ENCODE measurements around the gene LRBA.
"Not testable (repeated sequence)": the region's sequence is repeated elsewhere in the genome, so short reads cannot be mapped to it uniquely, and the experiment has no call there.

Gene LRBA

DNA sequence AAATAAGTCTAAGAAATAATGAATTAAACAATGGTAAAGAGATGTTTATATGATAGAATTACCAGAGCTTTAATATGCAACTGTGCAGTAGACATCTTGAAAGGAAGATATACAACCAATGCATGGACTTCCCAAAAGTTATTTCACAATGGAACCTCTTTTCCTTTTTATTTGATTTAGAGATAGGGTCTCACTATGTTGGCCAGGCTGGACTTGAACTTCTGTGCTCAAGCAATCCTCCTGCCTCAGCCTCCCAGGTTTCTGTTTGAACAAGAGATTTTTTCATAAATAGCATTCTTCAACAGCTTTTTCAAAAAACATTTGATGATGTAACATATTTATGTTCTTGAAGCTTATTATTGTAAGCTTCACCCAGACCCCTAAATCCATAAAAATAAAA is 72.0 kb downstream of the LRBA start:
- no peak for DNase-seq (ENCODE audit: low spot score)

DNA sequence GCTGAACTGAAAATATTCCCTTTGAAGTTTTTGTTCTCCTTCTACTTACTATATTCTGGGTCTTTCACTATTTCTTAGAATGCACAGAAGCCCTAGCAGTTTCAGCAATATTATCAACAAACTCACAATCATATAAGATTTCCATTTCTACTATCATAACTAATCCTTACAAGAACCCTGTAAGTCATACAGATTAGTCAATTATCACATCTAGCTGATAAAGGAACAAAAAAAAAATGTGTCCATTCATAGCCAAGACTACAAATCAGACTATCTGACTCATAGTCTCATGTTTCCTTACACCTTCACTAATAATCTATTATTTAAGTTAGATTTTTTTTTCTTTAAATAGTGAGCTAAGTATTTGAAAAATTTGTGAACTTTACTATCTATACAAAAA is 72.5 kb downstream of the LRBA start:
- no peak for DNase-seq (ENCODE audit: low spot score)

DNA sequence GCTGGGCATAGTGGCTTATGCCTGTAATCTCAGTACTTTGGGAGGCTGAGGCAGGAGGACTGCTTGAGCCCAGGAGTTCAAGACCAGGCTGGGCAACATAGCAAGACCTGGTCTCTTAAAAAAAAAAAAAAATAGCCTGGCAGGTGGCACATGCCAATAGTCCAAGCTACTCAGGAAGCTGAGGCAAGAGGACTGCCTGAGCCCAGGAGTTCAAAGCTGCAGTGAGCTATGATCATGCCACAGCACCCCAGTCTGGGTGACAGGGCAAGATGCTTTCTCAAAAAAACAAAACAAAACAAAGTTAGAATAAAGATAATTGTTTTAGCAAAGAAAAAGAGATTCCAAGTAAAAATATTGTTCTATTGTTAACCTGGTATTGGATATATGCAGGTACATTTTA is 75.0 kb downstream of the LRBA start:
- DNase-seq (ENCODE audit: low spot score) = no peak

DNA sequence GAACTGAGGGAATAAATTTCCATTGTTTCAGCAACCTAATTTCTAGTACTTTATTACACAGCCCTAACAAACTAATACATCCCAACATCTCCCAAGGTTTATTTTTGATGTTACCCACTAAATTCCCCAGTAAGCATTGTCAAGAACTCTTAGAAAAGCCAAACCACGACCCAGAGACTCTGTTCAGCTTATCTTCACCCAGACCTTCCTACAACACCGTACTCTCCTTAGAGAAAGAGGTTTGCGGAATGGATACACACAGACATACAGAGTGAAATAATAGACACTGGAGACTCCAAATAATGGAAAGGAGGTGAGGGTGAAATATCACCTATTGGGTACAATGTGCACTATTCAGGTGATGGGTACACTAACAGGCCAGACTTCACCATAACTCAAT is 75.6 kb downstream of the LRBA start:
- DNase-seq (ENCODE audit: low spot score) = no peak

DNA sequence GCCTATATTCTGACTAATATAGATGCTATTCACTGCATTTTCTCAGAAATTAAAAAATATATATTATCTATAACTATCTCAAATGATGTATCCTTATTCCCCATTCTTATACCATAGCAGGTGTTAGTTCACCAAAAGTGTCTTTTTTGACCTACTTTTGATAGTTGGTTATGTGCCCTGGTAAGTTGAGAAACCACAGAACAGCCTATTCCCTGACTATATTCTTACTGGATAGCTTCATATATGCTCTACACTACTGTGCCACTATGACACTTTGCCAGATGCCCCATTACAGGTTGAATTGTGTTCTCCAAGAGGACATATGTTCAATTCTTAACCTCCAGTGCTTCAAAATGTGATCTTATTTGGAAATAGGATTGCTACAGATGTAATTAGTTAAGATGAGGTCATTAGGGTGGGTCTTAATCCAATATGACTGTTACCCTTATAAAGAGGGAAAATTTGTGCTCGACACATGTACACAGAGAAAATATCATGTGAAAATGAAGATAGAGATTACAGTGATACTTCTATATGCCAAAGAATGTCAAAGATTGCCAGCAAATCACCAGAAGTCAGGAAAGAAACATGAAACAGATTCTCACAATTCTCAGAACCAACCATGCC is 76.1 kb downstream of the LRBA start:
- no peak for DNase-seq (ENCODE audit: low spot score)

DNA sequence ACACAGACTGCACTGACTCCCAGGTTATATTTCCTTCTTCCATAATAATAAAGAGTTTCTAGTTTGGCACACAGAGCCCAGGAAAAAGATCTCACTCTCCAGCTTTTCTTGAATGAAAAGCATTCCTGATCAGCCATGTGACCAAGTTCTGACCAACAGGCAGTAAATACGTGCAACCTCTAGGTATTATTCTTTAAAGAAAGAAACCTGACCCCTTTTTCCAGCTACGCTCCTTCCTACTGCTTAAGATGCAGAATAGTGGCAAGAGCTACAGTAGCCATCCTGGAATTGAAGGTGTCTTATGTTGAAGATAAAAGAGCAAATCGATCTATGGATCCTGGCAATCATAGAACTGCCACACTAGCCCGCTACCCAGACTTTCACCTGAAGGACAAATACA is 76.7 kb downstream of the LRBA start:
- DNase-seq (ENCODE audit: low spot score) = no peak

DNA sequence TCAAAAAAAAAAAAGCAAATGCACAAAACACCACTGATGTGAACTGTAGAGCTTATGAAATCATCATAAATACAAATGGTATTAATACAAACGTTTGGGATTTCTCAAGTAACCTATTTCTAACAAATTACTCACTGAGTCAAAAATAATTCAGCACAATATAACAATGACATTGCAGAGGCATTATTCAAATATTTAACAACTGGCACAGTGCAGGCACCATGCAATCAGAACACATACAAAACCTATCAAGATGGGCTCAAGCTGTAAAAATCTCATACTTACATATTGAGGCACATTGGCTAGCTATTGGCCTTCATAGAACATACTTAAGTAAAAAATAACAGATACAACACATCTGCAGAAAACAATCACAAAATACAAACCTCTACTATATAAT is 81.1 kb downstream of the LRBA start:
- no peak for DNase-seq (ENCODE audit: low spot score)

DNA sequence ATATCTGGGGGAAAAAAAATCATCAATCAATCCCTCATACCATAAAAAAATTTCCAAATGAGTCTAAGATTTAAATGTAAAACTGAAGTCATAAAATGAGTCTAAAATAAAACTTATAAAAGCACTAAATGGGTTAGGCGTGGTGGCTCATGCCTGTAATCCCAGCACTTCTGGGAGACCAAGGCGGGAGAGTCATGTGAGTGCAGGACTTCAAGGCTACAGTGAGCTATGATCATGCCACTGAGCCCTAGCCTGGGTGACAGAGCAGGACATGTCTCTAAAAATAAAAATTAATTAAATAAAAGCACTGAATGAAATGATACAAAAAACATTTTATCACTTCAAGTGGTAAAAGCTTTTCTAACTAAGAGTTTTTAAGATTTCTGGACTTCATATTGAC is 83.3 kb downstream of the LRBA start:
- no peak for DNase-seq (ENCODE audit: low spot score)

DNA sequence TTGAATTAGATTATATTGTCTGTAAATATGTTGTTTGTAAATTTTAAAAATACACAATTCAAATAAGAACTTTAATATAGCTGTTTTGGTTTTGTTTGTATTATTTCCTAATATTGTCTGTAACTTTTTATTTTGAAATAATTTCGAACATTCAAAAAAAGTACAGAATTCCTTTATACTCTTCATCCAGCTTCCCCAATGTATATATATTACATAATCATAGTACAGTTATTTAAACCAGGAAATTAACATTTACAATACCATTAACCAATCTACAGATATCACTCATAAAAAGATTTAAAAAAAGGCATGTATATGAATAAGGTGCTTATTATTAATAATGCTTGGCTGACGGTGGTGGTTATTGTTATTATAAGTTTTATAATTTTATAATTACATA is 84.1 kb downstream of the LRBA start:
- DNase-seq (ENCODE audit: low spot score) = no peak

DNA sequence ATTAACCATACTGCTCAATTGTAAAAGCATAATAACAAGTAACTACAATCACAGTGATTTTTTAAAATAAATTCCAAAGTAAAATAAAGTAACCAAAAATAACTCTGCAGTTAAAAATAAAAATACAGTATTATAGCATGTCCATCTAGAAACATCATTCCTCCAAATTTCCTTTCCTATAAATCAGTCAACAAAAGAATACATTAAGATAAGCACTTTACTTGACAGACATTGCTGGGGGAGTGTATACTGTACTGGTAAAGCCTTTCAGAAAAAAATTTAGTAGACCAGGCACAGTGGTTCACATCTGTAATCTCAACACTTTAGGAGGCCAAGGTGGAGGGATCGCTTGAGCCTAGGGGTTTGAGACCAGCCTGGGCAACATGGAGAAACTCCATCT is 91.1 kb downstream of the LRBA start:
- DNase-seq (ENCODE audit: low spot score) = no peak

DNA sequence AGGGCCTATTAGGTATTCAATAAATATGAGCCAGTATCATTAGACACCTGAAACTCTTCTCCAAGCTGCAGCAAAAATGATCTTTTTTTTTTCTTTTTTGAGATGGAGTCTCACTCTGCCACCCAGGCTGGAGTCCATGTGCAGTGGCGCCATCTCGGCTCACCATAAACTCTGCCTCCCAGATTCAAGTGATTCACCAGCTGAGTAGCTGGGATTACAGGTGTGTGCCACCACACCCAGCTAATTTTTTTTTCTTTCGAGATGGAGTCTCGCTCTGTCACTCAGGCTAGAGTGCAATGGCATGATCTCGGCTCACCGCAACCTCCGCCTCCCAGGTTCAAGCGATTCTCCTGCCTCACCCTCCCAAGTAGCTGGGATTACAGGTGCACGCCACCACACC is 93.6 kb downstream of the LRBA start:
- not testable (repeated sequence) for DNase-seq (ENCODE audit: low spot score)

DNA sequence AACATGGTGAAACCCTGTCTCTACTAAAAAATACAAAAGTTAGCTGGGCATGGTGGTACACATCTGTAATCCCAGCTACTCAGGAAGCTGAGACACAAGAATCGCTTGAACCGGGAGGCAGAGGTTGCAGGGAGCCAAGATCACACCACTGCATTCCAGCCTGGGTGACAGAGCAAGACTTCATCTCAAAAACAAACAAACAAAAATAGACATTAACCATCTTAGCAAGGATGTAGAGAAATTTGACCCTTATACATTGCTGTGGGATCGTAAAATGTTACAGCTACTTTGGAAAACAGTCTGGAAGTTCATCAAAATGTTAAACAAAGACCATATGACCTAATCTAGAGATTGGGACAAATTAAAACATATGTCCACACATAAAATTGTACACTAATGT is 96.5 kb downstream of the LRBA start:
- not testable (repeated sequence) for DNase-seq (ENCODE audit: low spot score)

DNA sequence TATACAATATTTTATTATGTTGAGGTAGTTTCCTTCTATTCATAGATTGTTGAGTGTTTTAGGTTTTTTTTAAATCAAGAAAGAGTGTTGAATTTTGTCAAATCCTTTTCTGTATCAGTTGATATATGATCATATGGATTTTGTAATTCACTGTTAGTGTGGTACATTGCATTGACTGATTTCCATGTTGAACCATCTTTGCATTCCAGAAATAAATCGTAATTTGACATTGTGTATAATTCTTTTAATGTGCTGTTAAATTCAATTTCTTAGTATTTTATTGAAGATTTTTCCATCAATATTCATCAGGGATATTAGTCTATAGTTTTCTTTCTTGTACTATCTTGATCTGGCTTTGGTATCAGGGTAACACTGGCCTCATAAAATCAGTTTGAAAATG is 103.8 kb downstream of the LRBA start:
- no peak for DNase-seq (ENCODE audit: low spot score)

DNA sequence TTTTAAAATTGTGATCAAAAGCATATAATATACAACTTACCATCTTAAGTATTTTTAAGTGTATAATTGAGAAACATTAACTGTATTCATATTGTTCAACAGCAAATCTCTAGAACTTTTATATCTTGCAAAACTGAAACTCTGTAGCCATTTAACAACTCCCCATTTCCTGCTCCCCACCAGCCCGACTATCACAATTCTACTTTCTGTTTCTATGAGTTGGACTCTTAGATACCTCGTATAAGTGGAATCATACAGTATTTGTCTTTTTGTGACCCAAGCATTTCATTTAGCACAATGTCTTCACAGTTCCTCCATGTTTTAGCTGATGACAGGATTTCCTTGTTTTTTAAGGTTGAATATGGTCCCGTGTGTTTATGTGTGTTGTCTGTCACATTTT is 106.0 kb downstream of the LRBA start:
- DNase-seq (ENCODE audit: low spot score) = no peak

DNA sequence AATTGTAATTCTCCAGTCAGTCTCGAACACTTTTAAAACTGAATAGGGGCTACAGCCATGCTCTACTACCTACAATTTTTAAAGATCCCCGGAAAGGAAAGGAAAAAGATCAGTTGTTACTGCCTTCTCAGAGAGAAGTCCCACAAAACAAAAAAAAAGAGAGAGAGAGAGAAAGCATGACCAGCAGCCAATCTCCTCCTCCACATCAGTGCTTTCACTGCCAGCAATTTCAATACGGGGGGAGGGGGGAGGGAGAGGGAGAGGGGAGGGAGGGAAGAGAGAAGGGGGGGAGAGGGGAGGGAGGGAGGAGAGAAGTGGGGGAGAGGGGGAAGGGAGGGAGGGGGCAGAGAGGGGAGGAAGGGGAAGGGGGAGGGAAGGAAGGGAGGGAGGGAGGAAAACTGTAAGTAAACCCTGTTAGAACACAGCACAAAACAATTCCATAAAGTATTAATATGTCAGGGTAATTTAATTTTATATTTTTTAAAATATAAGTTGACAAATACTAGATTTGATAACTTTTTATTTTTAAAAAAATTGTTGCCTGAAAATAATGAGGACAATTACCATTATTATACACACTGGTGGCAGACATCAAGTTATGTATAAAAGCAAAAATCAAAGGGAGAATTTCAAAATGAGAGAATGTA is 108.0 kb downstream of the LRBA start:
- peak; percentile 3 for DNase-seq (ENCODE audit: low spot score)

DNA sequence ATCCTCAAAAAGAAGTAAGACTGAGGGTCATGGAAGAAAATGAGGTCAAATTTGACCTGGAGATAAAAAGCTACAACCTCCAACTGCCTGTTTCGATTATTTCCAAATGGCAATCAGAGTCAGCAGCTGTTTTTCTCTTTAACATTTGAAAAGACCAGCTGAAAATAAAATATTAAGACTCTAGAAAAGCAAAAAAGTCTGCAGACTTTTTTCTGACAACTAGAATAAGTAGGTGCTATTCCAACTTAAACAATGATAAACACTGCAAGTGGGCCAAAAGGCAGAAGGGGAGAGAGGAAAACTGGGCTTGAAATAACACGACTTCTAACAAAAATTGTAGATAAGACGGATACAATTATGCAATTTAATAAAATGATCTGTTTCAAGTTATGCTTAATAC is 110.4 kb downstream of the LRBA start:
- no peak for DNase-seq (ENCODE audit: low spot score)

DNA sequence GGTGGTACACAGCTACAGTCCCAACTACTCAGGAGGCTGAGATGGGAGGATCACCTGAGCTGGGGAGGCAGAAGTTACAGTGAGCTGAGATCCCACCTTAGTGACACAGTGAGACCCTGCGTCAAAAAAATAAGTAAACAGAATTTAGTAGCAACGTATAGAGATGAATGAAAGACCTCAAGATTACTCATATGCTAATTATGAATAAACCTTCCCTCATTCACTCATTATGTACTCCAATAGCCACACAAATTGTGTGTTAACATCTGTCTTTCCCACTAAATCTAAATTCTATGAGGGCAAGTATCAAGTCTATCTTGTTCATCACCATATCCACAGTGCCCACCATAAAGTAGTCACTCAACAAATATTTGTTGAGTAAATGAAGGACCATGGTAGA is 111.5 kb downstream of the LRBA start:
- no peak for DNase-seq (ENCODE audit: low spot score)

DNA sequence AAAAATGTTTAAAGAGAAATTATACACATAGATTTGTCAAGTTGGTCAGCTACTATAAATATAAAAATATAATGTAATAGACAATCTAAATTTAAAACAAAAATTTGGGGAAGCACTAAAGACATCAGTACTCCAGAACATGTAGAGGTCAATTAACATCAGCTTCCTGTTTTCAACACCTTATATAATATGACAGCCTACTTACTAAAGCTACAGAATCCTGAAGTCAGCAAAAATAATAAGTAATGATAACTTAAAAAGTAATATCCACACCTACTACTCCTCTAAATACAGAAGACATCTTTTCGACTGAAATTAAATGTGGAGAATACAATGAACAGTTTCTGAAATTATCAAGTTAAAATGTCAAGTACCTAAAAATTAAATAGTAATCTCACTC is 118.6 kb downstream of the LRBA start:
- DNase-seq (ENCODE audit: low spot score) = no peak

DNA sequence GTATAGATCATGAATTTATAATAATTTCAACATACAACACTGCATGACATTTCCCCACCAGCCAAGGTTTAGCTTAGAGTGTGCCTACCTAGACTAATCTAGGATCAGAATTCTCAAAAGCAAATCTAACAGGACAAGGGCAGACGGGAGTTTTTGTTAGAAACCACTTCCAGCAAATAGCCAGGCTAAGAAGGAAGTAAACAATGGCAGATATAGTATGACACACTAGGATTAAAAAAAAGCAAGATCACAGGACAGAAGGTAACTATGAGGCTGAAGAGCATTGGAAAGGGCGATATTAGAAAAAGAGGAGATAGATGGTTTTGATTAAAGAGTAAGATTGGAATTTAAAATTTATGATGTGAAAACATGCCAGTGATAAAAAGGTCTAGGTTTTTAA is 124.8 kb downstream of the LRBA start:
- no peak for DNase-seq (ENCODE audit: low spot score)

DNA sequence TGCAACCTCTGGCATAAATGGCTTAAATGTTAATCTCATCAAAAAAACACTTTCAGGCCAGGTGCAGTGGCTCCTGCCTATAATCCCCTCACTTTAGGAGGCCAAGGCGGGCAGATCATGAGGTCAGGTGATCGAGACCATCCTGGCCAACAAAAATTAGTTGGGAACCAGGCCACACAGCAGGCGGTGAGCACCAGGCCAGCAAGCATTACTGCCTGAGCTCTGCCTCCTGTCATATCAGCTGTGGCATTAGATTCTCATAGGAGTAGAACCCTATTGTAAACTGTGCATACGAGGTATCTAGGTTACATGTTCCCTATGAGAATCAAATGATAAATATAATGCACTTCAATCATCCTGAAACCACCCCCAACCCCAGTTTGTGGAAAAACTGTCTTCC is 125.8 kb downstream of the LRBA start:
- no peak for DNase-seq (ENCODE audit: low spot score)

DNA sequence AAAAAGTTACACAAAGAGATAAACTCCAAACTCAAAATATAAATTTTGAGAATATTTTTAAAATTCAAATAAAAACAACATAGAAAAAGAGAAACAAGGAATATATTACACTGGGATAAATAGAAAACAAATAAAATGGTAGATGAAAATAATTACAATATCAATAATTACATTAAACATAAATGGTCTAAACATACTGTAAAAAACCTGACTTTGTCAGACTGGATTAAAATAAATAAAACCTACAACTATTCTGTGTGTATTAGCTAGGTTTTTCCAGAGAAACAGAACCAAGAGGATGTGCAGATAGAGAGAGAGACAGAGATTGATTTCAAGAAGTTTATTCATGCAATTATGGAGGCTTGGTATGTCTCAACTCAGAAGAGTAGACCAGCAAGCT is 126.5 kb downstream of the LRBA start:
- no peak for DNase-seq (ENCODE audit: low spot score)

DNA sequence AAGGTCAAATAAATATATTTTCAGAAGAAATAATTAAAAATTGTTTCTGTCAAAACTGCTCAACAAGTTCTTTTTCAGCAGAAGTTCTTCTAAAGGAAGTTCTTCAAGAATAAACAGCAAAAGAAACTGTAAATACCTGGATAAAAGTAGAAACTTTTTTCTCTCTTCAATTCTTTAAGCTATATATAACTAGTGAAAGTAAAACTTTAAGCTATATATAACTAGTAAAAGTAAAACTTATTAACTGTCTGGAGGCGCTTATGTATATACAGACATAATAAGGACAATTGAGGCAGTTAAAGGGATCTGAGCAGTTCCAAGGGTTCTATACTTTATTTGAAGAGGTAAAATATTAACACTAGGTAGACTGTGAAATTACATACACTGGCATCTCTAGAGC is 126.9 kb downstream of the LRBA start:
- DNase-seq (ENCODE audit: low spot score) = no peak

DNA sequence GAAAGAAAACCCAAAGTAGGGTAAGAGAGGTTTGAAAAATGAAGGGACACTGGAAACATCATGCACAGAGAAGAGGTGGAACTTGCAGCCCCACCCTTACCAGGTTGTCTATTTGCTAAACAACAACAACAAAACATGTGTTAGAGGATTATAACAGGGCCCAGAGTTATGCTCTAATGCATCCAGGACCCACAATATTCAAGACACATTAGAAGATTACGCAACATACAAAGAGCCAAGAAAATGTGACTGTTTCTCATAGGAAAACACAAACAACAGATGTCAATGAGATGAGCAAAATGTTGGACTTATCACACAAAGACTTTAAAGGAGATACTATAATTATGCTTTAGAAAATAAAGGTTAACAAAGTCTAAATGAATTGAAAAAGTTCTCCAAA is 128.5 kb downstream of the LRBA start:
- no peak for DNase-seq (ENCODE audit: low spot score)

DNA sequence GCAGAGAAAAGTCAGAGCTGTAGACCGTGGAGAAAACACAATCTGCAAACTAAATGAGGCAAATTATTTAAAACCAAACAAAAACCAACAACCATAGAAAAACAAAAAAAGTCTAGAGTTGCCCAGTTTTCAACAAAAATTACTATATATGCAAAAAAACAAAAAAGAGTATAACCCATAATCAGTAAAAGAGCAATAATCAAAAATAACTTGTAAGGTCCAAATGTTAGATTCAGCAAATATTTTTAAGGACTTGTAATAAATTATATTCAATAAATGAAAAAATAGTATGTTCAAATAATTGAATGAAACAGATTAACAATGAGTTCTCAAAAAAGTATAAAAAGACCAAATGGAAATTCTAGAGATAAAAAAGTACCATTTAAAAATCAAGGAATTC is 130.5 kb downstream of the LRBA start:
- DNase-seq (ENCODE audit: low spot score) = no peak

DNA sequence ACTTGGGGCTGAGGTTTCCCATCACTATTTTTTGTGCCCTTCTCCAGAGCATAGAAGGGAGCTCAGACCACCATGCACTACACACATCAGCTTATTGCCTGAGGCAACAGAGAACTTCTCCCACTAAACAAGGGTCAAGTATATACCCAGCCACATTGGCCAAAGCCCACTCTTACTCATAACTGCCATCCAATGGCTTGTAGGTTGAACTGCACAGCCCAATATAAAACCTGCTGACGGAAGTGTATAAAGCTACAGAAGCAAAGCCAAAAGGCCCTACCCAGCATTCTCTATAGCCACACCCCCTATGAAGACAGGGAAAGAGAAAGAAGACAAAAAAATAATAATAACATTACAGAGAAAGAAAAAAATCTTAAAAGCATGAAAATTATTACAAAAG is 139.7 kb downstream of the LRBA start:
- DNase-seq (ENCODE audit: low spot score) = no peak

Measured in HuH-7 (cell line).